NCI-H128 (cell line): ENCODE data around the gene COL15A1.
"Not testable (repeated sequence)": the region's sequence is repeated elsewhere in the genome, so short reads cannot be mapped to it uniquely, and the experiment has no call there.

Experiments
- DNase-seq: peaks from one replicate; lab custom pipeline; 2025; ENCODE audit not compliant: unreplicated experiment; lab: John Stamatoyannopoulos, UW

COL15A1 gene

GRCh38 chr9:99074902-99075245 is 131.2 kb downstream of the COL15A1 start:
- no peak for DNase-seq

DNA sequence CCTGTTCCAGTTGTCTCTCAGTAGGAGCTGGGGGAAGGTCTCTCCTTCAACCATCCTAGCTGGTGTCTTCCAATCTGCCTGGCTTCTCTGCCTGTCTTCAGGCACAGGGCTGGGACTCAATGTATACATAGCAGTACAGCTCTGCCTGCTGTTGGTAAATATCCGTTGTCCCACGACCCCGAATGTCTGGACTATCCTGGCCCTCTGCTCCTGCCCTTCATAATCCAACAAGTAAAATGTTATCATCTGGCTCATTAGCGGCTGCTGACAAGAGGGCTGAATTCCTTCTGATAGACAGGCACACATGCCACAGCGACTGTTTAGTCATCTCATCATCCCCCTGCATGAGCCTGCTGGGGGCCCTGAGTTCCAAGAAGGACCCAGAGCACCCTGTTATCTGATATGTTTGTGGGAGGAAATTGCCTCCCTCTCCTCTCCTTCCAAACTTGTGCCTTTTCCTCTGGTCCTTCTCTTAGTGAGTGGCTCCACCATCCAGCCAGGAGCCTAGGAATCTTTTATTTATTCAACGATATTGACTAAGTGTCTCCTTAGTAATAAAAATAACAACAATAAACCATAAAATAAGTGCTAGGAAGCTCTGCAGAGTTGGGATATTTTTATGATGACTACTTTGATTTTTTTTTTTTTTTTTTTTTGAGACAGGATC is 131.7 kb downstream of the COL15A1 start:
- DNase-seq = no peak

- DNase-seq = no peak
These were observed 132.3 kb downstream of the COL15A1 start for GRCh38 chr9:99076030-99076429.

DNA sequence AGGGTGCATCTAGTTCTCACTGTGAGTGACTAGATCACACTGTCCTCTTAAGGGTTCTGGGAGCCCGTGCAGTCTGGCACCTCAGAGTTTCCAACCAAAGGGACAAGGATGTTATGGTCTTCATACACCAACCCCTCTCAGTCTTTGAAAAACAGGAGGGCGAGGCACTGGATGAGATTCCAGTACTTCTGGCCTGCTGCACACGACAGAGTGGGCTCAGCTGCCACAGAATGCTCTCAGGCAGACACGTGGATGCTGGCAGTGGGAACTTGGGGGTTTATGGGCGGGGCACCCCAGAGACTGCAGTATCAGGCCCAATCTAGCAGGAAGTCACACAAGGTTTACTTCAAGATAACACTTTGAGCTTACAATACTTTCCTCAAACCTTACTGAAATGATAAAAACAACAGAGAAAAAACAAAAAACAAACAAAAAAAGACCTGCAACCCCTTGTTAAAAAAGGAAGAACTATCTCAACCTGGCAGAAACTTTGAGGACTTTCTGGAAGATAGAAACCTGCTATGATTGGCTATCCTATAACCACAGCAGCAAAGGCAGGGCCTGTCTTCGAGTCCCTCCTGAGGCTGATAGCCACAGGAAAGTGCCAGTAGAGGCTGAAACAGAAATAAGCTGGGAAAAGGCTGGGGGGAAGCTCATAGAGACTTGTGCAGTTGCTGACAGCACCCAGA is 132.9 kb downstream of the COL15A1 start:
- DNase-seq = no peak

DNA sequence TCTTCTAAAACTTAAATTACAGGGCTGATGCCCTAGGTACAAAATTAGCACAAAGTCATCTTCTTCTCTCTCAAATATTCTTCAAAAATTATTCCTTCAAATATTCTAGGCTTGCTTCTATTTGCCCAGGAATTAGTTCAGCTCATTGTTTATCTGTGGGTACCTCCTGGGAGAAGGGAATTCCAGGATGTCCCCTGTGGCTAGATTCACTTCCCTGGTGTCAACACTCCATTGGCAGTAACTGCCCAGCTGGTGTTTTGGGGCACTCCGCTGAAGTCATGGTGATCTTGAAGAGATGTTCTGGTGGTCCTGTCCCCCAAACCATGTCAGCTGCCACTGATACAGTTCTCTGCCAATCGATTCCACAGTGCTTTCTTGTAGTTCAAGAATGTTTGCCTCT is 135.0 kb downstream of the COL15A1 start:
- no peak for DNase-seq

- DNase-seq = no peak
These were observed 135.8 kb downstream of the COL15A1 start for GRCh38 chr9:99079542-99079941.

- DNase-seq = no peak
These were observed 139.3 kb downstream of the COL15A1 start for GRCh38 chr9:99083051-99083450.

GRCh38 chr9:99085949-99086948 is 142.5 kb downstream of the COL15A1 start:
- DNase-seq = no peak

DNA sequence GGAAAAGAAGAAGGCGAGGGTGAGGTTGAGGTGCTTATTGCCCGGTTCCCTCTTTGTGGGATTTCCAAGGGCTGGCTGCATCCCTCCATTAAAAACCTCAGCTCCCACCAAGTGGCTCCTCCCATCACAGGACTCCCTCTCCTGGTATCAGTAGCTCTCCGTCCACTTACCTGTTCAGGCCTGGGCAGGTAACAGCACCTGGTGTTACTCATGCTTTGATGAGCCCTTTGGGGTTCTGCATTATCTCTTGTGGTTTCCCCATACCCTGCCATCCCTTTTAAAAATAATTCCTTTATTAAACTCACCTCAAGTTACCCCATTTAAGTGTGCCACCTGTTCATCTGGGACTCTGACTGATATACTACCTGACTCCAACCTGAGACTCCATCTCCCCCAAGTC is 143.8 kb downstream of the COL15A1 start:
- no peak for DNase-seq

GRCh38 chr9:99090336-99091130 is 146.8 kb downstream of the COL15A1 start:
- DNase-seq = no peak

GRCh38 chr9:99092643-99093491 is 149.2 kb downstream of the COL15A1 start:
- no peak for DNase-seq

- DNase-seq = no peak
These were observed 149.7 kb downstream of the COL15A1 start for GRCh38 chr9:99093492-99093791.

- DNase-seq = no peak
These were observed 151.9 kb downstream of the COL15A1 start for GRCh38 chr9:99095565-99095964.

- DNase-seq = no peak
These were observed 152.7 kb downstream of the COL15A1 start for GRCh38 chr9:99096409-99096808.

- DNase-seq = not testable (repeated sequence)
These were observed 156.3 kb downstream of the COL15A1 start for GRCh38 chr9:99099806-99100585.

DNA sequence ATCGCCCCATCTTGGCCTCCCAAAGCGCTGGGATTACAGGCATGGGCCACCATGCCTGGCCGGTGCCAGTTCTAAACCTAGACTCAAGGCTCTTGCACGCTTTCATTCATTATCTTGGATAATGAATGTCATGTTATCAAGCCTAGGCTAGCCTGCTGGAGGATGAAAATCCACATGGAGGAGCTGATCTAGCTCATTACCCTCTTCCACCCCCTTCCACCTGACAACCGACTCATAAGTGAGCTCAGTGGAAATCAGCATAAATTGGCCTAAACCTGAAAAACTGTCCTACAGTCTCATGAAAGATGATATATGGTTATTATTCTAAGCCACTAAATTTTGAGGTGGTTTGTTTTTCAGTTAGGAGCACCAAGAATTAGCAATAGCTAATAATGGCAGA is 157.6 kb downstream of the COL15A1 start:
- DNase-seq = no peak

GRCh38 chr9:99101812-99102211 is 158.1 kb downstream of the COL15A1 start:
- no peak for DNase-seq

GRCh38 chr9:99103054-99103895 is 159.6 kb downstream of the COL15A1 start:
- no peak for DNase-seq
